ENCODE results near the gene YIPF6. TPM values are rescaled to one million over a fixed set of nuclear protein-coding genes. Genes with fewer than 3 reads are reported as not detected.

YIPF6 gene
- total and polyA plus RNA-seq, 9 of the 15 experiments (the other 6 are each of a cell fraction or from before 2014, with no cell fraction given): 7.7 to 44.2 (median 22.4) TPM

GRCh38 chrX:68571610-68572311 lies 72.9 kb downstream of the YIPF6 start (continued):
- TF ChIP-seq RNF219 (CRISPR knock-in tag; IDR thresholded peaks at IDR 0.05) (no peak), GATA2 (CRISPR knock-in tag; IDR thresholded peaks at IDR 0.05) (peak; percentile 66), OTX1 (CRISPR knock-in tag; IDR thresholded peaks at IDR 0.05) (no peak), ZNF134 (CRISPR knock-in tag; conservative IDR thresholded peaks at IDR 0.05) (no peak), ETS2 (tag; IDR thresholded peaks at IDR 0.05; ENCODE audit: borderline replicate concordance, poor library complexity, severe bottlenecking) (no peak), PTTG1 (tag; IDR thresholded peaks at IDR 0.05; ENCODE audit: low read depth) (no peak), BRD9 (IDR thresholded peaks at IDR 0.05; ENCODE audit: low read depth, partially characterized antibody) (peak; percentile 79), ZKSCAN3 (CRISPR knock-in tag; IDR thresholded peaks at IDR 0.05) (no peak), NR2C1 (IDR thresholded peaks at IDR 0.05) (no peak), NR2C1 (tag; IDR thresholded peaks at IDR 0.05) (no peak), THRAP3 (IDR thresholded peaks at IDR 0.05; ENCODE audit: borderline replicate concordance) (no peak), NFRKB (IDR thresholded peaks at IDR 0.05; ENCODE audit: low read depth) (no peak), NEUROD1 (IDR thresholded peaks at IDR 0.05; ENCODE audit: borderline replicate concordance, low read depth, low read length, partially characterized antibody) (no peak), NCOR1 (IDR thresholded peaks at IDR 0.05) (peak; percentile 20; the same call in 1 of the 2 replicates), ZBTB17 (CRISPR knock-in tag; IDR thresholded peaks at IDR 0.05) (no peak), ETV5 (CRISPR knock-in tag; IDR thresholded peaks at IDR 0.05; ENCODE audit: low read depth) (peak; percentile 78), RFX7 (CRISPR knock-in tag; IDR thresholded peaks at IDR 0.05) (no peak), ATF1 (CRISPR knock-in tag; IDR thresholded peaks at IDR 0.05) (no peak), ATF1 (tag; IDR thresholded peaks at IDR 0.05) (no peak), FOXP4 (CRISPR knock-in tag; IDR thresholded peaks at IDR 0.05; ENCODE audit: borderline replicate concordance) (no peak), ZNF143 (CRISPR knock-in tag; IDR thresholded peaks at IDR 0.05) (no peak), ZNF197 (CRISPR knock-in tag; IDR thresholded peaks at IDR 0.05; ENCODE audit: low read depth) (no peak)
- TF ChIP-seq, protein P1, sequence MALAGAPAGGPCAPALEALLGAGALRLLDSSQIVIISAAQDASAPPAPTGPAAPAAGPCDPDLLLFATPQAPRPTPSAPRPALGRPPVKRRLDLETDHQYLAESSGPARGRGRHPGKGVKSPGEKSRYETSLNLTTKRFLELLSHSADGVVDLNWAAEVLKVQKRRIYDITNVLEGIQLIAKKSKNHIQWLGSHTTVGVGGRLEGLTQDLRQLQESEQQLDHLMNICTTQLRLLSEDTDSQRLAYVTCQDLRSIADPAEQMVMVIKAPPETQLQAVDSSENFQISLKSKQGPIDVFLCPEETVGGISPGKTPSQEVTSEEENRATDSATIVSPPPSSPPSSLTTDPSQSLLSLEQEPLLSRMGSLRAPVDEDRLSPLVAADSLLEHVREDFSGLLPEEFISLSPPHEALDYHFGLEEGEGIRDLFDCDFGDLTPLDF (CRISPR knock-in tag; IDR thresholded peaks at IDR 0.05): no peak

All from K562 (cell line).